HepG2 (cell line): ENCODE results near the gene IGDCC3. TPM values are rescaled to one million over a fixed set of nuclear protein-coding genes. Genes with fewer than 3 reads are reported as not detected.

Experiments used
- ARHGAP35 ChIP-seq: sonication (generic); formaldehyde crosslinking; IDR thresholded peaks from 2 replicates; pipeline ENCODE4 v1.9.0; 2022; ENCODE audit warnings: mild to moderate bottlenecking, inconsistent platforms, moderate library complexity, missing genetic modification reagents, borderline replicate concordance
- CEBPB ChIP-seq: IDR thresholded peaks from 2 replicates; pipeline ENCODE4 v1.6.1; 2011; ENCODE audit warnings: low read depth, low read length, improper control_type of control experiment, borderline replicate concordance
- FOXA3 ChIP-seq: IDR thresholded peaks from 2 replicates; pipeline ENCODE4 v1.6.1; 2016; ENCODE audit warnings: missing genetic modification reagents, missing compliant biosample characterization
- HOXA5 ChIP-seq: sonication (generic); formaldehyde crosslinking; IDR thresholded peaks from 2 replicates; pipeline ENCODE4 v1.4.0; 2020; ENCODE audit warnings: missing genetic modification reagents
- IRF2 ChIP-seq: IDR thresholded peaks from 2 replicates; pipeline ENCODE4 v1.6.1; 2018; ENCODE audit warnings: missing genetic modification reagents, missing compliant biosample characterization
- JUND ChIP-seq: sonication (generic); formaldehyde crosslinking; IDR thresholded peaks from 2 replicates; pipeline ENCODE4 v1.8.0; 2022; ENCODE audit warnings: mild to moderate bottlenecking, missing genetic modification reagents
- KDM3A ChIP-seq: IDR thresholded peaks from 2 replicates; pipeline ENCODE4 v1.6.1; 2018; ENCODE audit warnings: low read depth, missing compliant biosample characterization
- KLF15 ChIP-seq: sonication (generic); formaldehyde crosslinking; IDR thresholded peaks from 2 replicates; pipeline ENCODE4 v1.8.1; 2023; ENCODE audit warnings: borderline replicate concordance, mild to moderate bottlenecking, inconsistent platforms, missing genetic modification reagents, mixed read lengths
- NKX3-1 ChIP-seq: sonication (generic); formaldehyde crosslinking; IDR thresholded peaks from 2 replicates; pipeline ENCODE4 v1.5.0; 2020; ENCODE audit warnings: missing genetic modification reagents
- PHF5A ChIP-seq: IDR thresholded peaks from one replicate; pipeline ENCODE4 v1.6.1; 2018; ENCODE audit warnings: low read depth, missing genetic modification reagents; ENCODE audit not compliant: unreplicated experiment
- RCOR2 ChIP-seq: IDR thresholded peaks from 2 replicates; pipeline ENCODE4 v1.6.1; 2016; ENCODE audit warnings: missing biosample characterization, missing genetic modification reagents
- SKI ChIP-seq: fragments of 450-650 bp; IDR thresholded peaks from one replicate; pipeline ENCODE4 v1.6.1; 2018; ENCODE audit warnings: mild to moderate bottlenecking; ENCODE audit not compliant: partially characterized antibody
- TEAD3 ChIP-seq: optimal IDR thresholded peaks from 2 replicates; pipeline ENCODE3; 2016; ENCODE audit warnings: borderline replicate concordance
- TMF1 ChIP-seq: sonication (generic); formaldehyde crosslinking; IDR thresholded peaks from 2 replicates; pipeline ENCODE4 v1.8.1; 2022; ENCODE audit warnings: low read depth, missing genetic modification reagents
- U2AF2 ChIP-seq: fragments of 200-400 bp; formaldehyde crosslinking; IDR thresholded peaks from 2 replicates; pipeline ENCODE4 v1.6.1; 2017; ENCODE audit warnings: low read depth, mild to moderate bottlenecking, low read length
- ZC3H13 ChIP-seq: sonication (generic); formaldehyde crosslinking; IDR thresholded peaks from 2 replicates; pipeline ENCODE4 v1.8.1; 2023; ENCODE audit warnings: mild to moderate bottlenecking, missing genetic modification reagents, moderate library complexity
- ZFP1 ChIP-seq: IDR thresholded peaks from 2 replicates; pipeline ENCODE4 v1.6.1; 2016
- ZNF143 ChIP-seq: sonication (generic); formaldehyde crosslinking; IDR thresholded peaks from 2 replicates; pipeline ENCODE4 v1.4.0; 2020; ENCODE audit warnings: missing genetic modification reagents
- ZNF20 ChIP-seq: sonication (generic); formaldehyde crosslinking; IDR thresholded peaks from 2 replicates; pipeline ENCODE4 v1.4.0; 2020; ENCODE audit warnings: mild to moderate bottlenecking, moderate library complexity, missing genetic modification reagents
- ZNF556 ChIP-seq: sonication (generic); formaldehyde crosslinking; IDR thresholded peaks from 2 replicates; pipeline ENCODE4 v1.4.0; 2020; ENCODE audit warnings: mild to moderate bottlenecking, missing genetic modification reagents, borderline replicate concordance
- ZNF589 ChIP-seq: sonication (generic); formaldehyde crosslinking; conservative IDR thresholded peaks from 2 replicates; pipeline ENCODE4 v1.8.0; 2022; ENCODE audit warnings: mild to moderate bottlenecking, moderate library complexity, missing genetic modification reagents
- ZNF614 ChIP-seq: IDR thresholded peaks from 2 replicates; pipeline ENCODE4 v1.6.1; 2018; ENCODE audit warnings: missing biosample characterization, missing genetic modification reagents, inconsistent platforms, borderline replicate concordance
- ZNF713 ChIP-seq: sonication (generic); formaldehyde crosslinking; IDR thresholded peaks from 2 replicates; pipeline ENCODE4 v1.4.0; 2020; ENCODE audit warnings: mild to moderate bottlenecking, missing genetic modification reagents
- ZNF879 ChIP-seq: sonication (generic); formaldehyde crosslinking; IDR thresholded peaks from 2 replicates; pipeline ENCODE4 v1.8.1; 2023; ENCODE audit warnings: missing genetic modification reagents
- ZSCAN22 ChIP-seq: sonication (generic); formaldehyde crosslinking; IDR thresholded peaks from 2 replicates; pipeline ENCODE4 v1.4.0; 2020; ENCODE audit warnings: mild to moderate bottlenecking, missing genetic modification reagents
- polyA plus RNA-seq, 8 experiments: library from polyadenylated mRNA; depleted of rRNA in 3 of 8; stranded (reverse) in 7 of 8; unstranded in 1 of 8; fragments of >200 nt; fragmentation: Illumina TruSeq in 4 of 8; extraction: Trizol in 4 of 8; gene quantifications; 2 replicates each; pipeline versions ENCODE4 v1.2.1 to v1.2.3, GENCODE V29; 2011 to 2016; ENCODE audit warnings: low read depth in 4 of 8, missing spikeins in 1 of 8, mixed read lengths in 1 of 8; ENCODE audit not compliant: insufficient read depth in 1 of 8
- total RNA-seq, 5 experiments: library from RNA; depleted of rRNA; stranded (reverse); fragments of >200 nt; fragmentation: Illumina TruSeq; extraction: Trizol; gene quantifications; 2 replicates each; pipeline ENCODE4 v1.2.3, GENCODE V29; 2016; ENCODE audit warnings: low read depth in 1 of 5

IGDCC3 gene
- total and polyA plus RNA-seq, 2 of the 13 experiments (the other 11 are each of a cell fraction or from before 2014, with no cell fraction given): 30.1 to 51.8 TPM

GRCh38 chr15:65286069-65286703 is 91.6 kb downstream of the IGDCC3 start (continued):
- TF ChIP-seq SKI (peak; percentile 33), KLF15 (CRISPR knock-in tag) (0 out of 2 replicates have a peak, but pooled peaks have one; percentile 70), ZNF556 (CRISPR knock-in tag) (0 out of 2 replicates have a peak, but pooled peaks have one; percentile 41), TEAD3 (CRISPR knock-in tag) (peak; percentile 7), TMF1 (CRISPR knock-in tag) (0 out of 2 replicates have a peak, but pooled peaks have one; percentile 13), ZNF713 (CRISPR knock-in tag) (0 out of 2 replicates have a peak, but pooled peaks have one; percentile 19), ZNF143 (CRISPR knock-in tag) (0 out of 2 replicates have a peak, but pooled peaks have one; percentile 13), CEBPB (no peak), ZFP1 (CRISPR knock-in tag) (no peak), U2AF2 (no peak), HOXA5 (CRISPR knock-in tag) (no peak; the same call in none of the 2 replicates), IRF2 (CRISPR knock-in tag) (no peak), ZSCAN22 (CRISPR knock-in tag) (peak; percentile 69; the same call in 1 of the 2 replicates), RCOR2 (CRISPR knock-in tag) (no peak), ZNF589 (CRISPR knock-in tag) (0 out of 2 replicates have a peak, but pooled peaks have one; percentile 24), PHF5A (no peak), JUND (CRISPR knock-in tag) (no peak), ARHGAP35 (CRISPR knock-in tag) (peak; percentile 61), FOXA3 (CRISPR knock-in tag) (peak; percentile 35; the same call in 1 of the 2 replicates), KDM3A (CRISPR knock-in tag) (0 out of 2 replicates have a peak, but pooled peaks have one; percentile 18), ZNF20 (CRISPR knock-in tag) (no peak), NKX3-1 (peak; percentile 12; the same call in 1 of the 2 replicates), ZNF614 (no peak), ZC3H13 (peak; percentile 53; the same call in 1 of the 2 replicates), ZNF879 (peak; percentile 91)
